ENCODE measurements around the gene MUS81. TPM values are rescaled to one million over a fixed set of nuclear protein-coding genes. Genes with fewer than 3 reads are reported as not detected.

MUS81 gene
- total RNA-seq, 1 donor from 2014 or later = 114 TPM

GRCh38 chr11:65814986-65815565 is 45.2 kb upstream of the MUS81 start:
- peaks cover 24% of the 10 kb centered on the region for H3K4me1 Mint-ChIP-seq (ENCODE audit: low read depth, unreplicated experiment)
- TF ChIP-seq CTCF (IDR thresholded peaks at IDR 0.05; ENCODE audit: partially characterized antibody, unreplicated experiment) = no peak
- no peak overlapping the region for H3K27ac Mint-ChIP-seq (ENCODE audit: unreplicated experiment)
- no peak for DNase-seq
- peaks cover 4% of the 10 kb centered on the region for H3K27me3 Mint-ChIP-seq (ENCODE audit: unreplicated experiment)
- H3K9me3 Mint-ChIP-seq (ENCODE audit: unreplicated experiment) = peaks cover 13% of the 10 kb centered on the region
- H3K4me3 Mint-ChIP-seq (ENCODE audit: unreplicated experiment) = no peak overlapping the region
- H3K36me3 Mint-ChIP-seq (ENCODE audit: unreplicated experiment) = peaks cover 5% of the 10 kb centered on the region

DNA sequence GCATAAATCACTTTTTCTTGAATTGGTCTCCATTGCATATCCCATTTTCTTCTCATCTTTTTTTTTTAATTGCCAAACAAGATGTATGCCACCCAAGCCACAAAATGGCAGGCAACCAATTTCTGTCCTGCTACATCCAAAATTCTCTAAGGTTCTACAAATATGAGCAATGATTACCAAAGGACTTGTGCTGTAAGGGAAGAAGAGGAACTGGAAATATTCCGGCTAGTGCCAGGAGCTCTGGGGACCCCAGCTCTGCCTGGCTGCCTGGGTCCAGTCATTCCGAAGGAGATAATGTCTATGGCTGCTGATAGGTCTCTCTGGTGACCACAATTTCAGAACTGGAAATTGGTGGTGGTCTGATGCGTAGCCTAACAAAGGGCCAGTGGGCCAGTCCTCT is 43.5 kb upstream of the MUS81 start:
- Mint-ChIP-seq H3K36me3 (ENCODE audit: unreplicated experiment) (peaks cover 5% of the 10 kb centered on the region), H3K27me3 (ENCODE audit: unreplicated experiment) (peaks cover 4% of the 10 kb centered on the region), H3K4me3 (ENCODE audit: unreplicated experiment) (peak overlapping the region; percentile 83), H3K27ac (ENCODE audit: unreplicated experiment) (no peak overlapping the region), H3K4me1 (ENCODE audit: low read depth, unreplicated experiment) (peaks cover 17% of the 10 kb centered on the region), H3K9me3 (ENCODE audit: unreplicated experiment) (peaks cover 7% of the 10 kb centered on the region)
- TF ChIP-seq CTCF (IDR thresholded peaks at IDR 0.05; ENCODE audit: partially characterized antibody, unreplicated experiment) = no peak
- no peak for DNase-seq

DNA sequence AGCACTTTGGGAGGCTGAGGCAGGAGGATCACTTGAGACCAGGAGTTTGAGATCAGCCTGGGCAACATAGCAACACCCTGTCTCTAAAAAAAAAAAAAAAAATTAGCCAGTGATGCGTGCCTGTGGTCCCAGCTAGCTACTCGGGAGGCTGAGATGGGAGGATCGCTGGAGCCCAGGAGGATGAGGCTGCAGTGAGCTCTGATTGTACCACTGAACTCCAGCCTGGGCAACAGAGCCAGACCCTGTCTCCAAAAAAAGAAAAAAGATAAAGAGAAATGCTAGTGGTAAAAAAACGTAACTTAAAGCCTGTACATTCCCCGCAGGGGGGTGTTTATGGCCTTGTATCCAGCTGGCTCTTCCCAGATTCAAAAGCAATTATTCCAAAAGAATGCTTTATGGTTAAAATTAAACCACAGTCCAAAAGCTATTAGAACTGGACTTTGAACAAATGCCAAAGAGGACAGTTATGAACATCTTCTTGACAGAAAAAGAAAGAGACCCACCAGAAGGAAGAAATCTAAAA is 42.9 kb upstream of the MUS81 start:
- TF ChIP-seq CTCF (IDR thresholded peaks at IDR 0.05; ENCODE audit: partially characterized antibody, unreplicated experiment) = no peak
- H3K27me3 Mint-ChIP-seq (ENCODE audit: unreplicated experiment) = no peaks in the 10 kb centered on the region
- H3K36me3 Mint-ChIP-seq (ENCODE audit: unreplicated experiment) = peaks cover 5% of the 10 kb centered on the region
- no peak for DNase-seq
- peaks cover 6% of the 10 kb centered on the region for H3K9me3 Mint-ChIP-seq (ENCODE audit: unreplicated experiment)
- H3K4me1 Mint-ChIP-seq (ENCODE audit: low read depth, unreplicated experiment) = peaks cover 10% of the 10 kb centered on the region
- H3K4me3 Mint-ChIP-seq (ENCODE audit: unreplicated experiment) = peak overlapping the region; percentile 83
- H3K27ac Mint-ChIP-seq (ENCODE audit: unreplicated experiment) = peak overlapping the region; percentile 62

DNA sequence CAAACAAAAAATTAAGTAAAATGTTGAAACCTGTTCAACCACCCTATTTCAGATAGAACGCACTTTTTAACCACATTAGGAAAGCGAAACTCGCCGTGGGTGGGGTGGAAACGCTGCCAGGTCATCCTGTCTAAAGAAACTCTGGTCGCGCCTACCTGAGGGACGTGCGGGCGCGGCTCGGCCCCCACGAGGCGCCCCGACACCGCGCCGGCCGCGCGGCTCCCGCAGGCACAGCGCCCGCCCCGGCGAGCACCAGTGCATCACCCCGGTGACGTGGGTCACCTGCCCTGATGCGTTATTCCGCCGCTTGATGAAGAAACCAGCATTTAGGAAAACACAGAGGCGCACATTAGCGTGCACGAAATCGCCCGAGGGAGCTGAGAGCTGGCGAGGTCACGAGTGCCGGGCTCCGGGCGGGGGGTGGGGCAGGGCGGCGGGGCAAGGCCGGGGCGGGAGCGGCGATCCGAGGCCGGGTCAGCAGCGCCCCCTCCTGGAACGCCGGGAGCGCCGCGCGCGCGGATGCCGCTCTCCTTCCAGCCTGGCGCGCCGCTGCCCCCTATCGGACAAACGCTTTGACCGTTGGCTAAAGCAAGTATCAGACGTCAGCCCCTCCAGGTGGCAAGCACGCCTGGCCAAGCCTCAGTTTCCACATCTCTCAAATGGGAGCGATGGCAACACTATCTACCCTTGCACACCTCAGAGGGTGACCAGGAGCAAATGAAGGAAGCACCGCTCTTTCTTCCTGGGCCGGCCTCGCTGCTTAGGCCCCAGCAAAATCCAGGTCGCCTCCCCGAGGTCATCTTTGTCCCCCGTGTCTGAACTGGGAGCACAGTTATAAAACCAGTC is 42.2 kb upstream of the MUS81 start:
- peak; percentile 99 for TF ChIP-seq CTCF (IDR thresholded peaks at IDR 0.05; ENCODE audit: partially characterized antibody, unreplicated experiment)
- Mint-ChIP-seq H3K36me3 (ENCODE audit: unreplicated experiment) (peaks cover 5% of the 10 kb centered on the region), H3K4me1 (ENCODE audit: low read depth, unreplicated experiment) (peaks cover 9% of the 10 kb centered on the region), H3K27me3 (ENCODE audit: unreplicated experiment) (no peaks in the 10 kb centered on the region), H3K9me3 (ENCODE audit: unreplicated experiment) (peaks cover 5% of the 10 kb centered on the region), H3K4me3 (ENCODE audit: unreplicated experiment) (peak overlapping the region; percentile 83), H3K27ac (ENCODE audit: unreplicated experiment) (peak overlapping the region; percentile 62)
- DNase-seq = peak; percentile 98

GRCh38 chr11:65821107-65821506 is 39.1 kb upstream of the MUS81 start:
- DNase-seq = no peak
- Mint-ChIP-seq H3K4me3 (ENCODE audit: unreplicated experiment) (no peak overlapping the region), H3K27me3 (ENCODE audit: unreplicated experiment) (peaks cover 1% of the 10 kb centered on the region), H3K9me3 (ENCODE audit: unreplicated experiment) (peaks cover 5% of the 10 kb centered on the region), H3K4me1 (ENCODE audit: low read depth, unreplicated experiment) (peaks cover 5% of the 10 kb centered on the region), H3K36me3 (ENCODE audit: unreplicated experiment) (peaks cover 5% of the 10 kb centered on the region), H3K27ac (ENCODE audit: unreplicated experiment) (no peak overlapping the region)
- TF ChIP-seq CTCF (IDR thresholded peaks at IDR 0.05; ENCODE audit: partially characterized antibody, unreplicated experiment) = no peak

Measured in glutamatergic neuron (in vitro differentiated cells).